ENCODE results near the gene PPIE. TPM values are rescaled to one million over a fixed set of nuclear protein-coding genes. Genes with fewer than 3 reads are reported as not detected.

PPIE gene
- total and polyA plus RNA-seq, 2 experiments from 2014 or later: 27.8 to 51.9 TPM

GRCh38 chr1:39729030-39729429 lies 9.7 kb upstream of the PPIE start (continued):
- TF ChIP-seq REST (IDR thresholded peaks at IDR 0.05; ENCODE audit: unreplicated experiment) (no peak), CREB1 (CRISPR knock-in tag; IDR thresholded peaks at IDR 0.05; ENCODE audit: low read depth) (no peak), EZH2 (IDR thresholded peaks at IDR 0.05; ENCODE audit: low read depth, unreplicated experiment) (no peak), CTCF (conservative IDR thresholded peaks at IDR 0.05; ENCODE audit: low read depth in 2 of 2) (no peak), ETS1 (IDR thresholded peaks at IDR 0.05) (no peak), JUNB (IDR thresholded peaks at IDR 0.05; ENCODE audit: unreplicated experiment) (no peak), NANOG (IDR thresholded peaks at IDR 0.05; ENCODE audit: borderline replicate concordance) (no peak), EZH2phosphoT487 (IDR thresholded peaks at IDR 0.05; ENCODE audit: unreplicated experiment) (no peak), ZNF114 (CRISPR knock-in tag; IDR thresholded peaks at IDR 0.05) (no peak)

- DNase-seq (ENCODE audit: low spot score) (no peak), ATAC-seq (no peak)
- Histone ChIP-seq H3K9me2 (ENCODE audit: insufficient read depth) (no peaks in the 10 kb centered on the region), H3K4me1 (ENCODE audit: insufficient read depth) (no peaks in the 10 kb centered on the region), H3K4me3 (no peak overlapping the region), H3K27ac (ENCODE audit: low read depth) (no peak overlapping the region), H3F3A (replicated peaks; ENCODE audit: low read depth) (no peaks in the 10 kb centered on the region), H3K4me2 (no peak overlapping the region), H2AFZ (no peak overlapping the region), H4K20me1 (replicated peaks; ENCODE audit: insufficient read depth) (no peaks in the 10 kb centered on the region; the same call in 1 of the 2 replicates), H3K79me2 (replicated peaks; ENCODE audit: insufficient read depth) (no peaks in the 10 kb centered on the region), H3K36me3 (ENCODE audit: insufficient read depth) (no peaks in the 10 kb centered on the region), H3K27me3 (ENCODE audit: insufficient read depth) (peaks cover 100% of the 10 kb centered on the region)
- H3K27me3 Mint-ChIP-seq (ENCODE audit: insufficient read depth, low read depth, poor library complexity): peaks cover 66% of the 10 kb centered on the region
- H3K27ac Mint-ChIP-seq: no peak overlapping the region
- no peak overlapping the region for H3K4me3 Mint-ChIP-seq
- no peaks in the 10 kb centered on the region for H3K36me3 Mint-ChIP-seq (ENCODE audit: low read depth)
- no peaks in the 10 kb centered on the region for H3K9me3 Mint-ChIP-seq
- H3K4me1 Mint-ChIP-seq: no peaks in the 10 kb centered on the region
- TF ChIP-seq POLR2AphosphoS5 (IDR thresholded peaks at IDR 0.05; ENCODE audit: low read depth) (no peak), EZH2phosphoT487 (IDR thresholded peaks at IDR 0.05; ENCODE audit: unreplicated experiment) (no peak), JUNB (IDR thresholded peaks at IDR 0.05; ENCODE audit: unreplicated experiment) (no peak), EZH2 (IDR thresholded peaks at IDR 0.05; ENCODE audit: low read depth, unreplicated experiment) (no peak), ZNF114 (CRISPR knock-in tag; IDR thresholded peaks at IDR 0.05) (no peak), CREB1 (CRISPR knock-in tag; IDR thresholded peaks at IDR 0.05; ENCODE audit: low read depth) (no peak), ETS1 (IDR thresholded peaks at IDR 0.05) (no peak), REST (IDR thresholded peaks at IDR 0.05; ENCODE audit: unreplicated experiment) (no peak), CTCF (conservative IDR thresholded peaks at IDR 0.05; ENCODE audit: low read depth in 2 of 2) (no peak), STAT1 (IDR thresholded peaks at IDR 0.05; ENCODE audit: unreplicated experiment) (no peak)
Observed at GRCh38 chr1:39729842-39730241, 8.8 kb upstream of the PPIE start.
